Neuronal stem cell (in vitro differentiated cells): ENCODE results near the gene FBXO44.

Experiments
- DNase-seq: peaks from one replicate; pipeline ENCODE4 v3.0.0-alpha.2; 2013; ENCODE audit warnings: low spot score
- H2AFZ ChIP-seq: one replicate; pipeline ENCODE4 v1.6.1; 2013; ENCODE audit warnings: mild to moderate bottlenecking, low read length, inconsistent platforms
- H2AK5ac ChIP-seq: 2 replicates; pipeline ENCODE4 v1.6.1; 2013; ENCODE audit warnings: low read depth, mild to moderate bottlenecking, inconsistent platforms, low read length, moderate library complexity, mixed read lengths
- H2BK120ac ChIP-seq: 2 replicates; pipeline ENCODE4 v1.6.1; 2013; ENCODE audit warnings: low read depth, mild to moderate bottlenecking, inconsistent platforms, low read length, moderate library complexity, mixed read lengths
- H2BK12ac ChIP-seq: one replicate; pipeline ENCODE4 v1.6.1; 2013; ENCODE audit warnings: low read length, inconsistent platforms
- H2BK15ac ChIP-seq: 2 replicates; pipeline ENCODE4 v1.6.1; 2013; ENCODE audit warnings: mild to moderate bottlenecking, low read length, inconsistent platforms, mixed read lengths
- H2BK5ac ChIP-seq: one replicate; pipeline ENCODE4 v1.6.1; 2013; ENCODE audit warnings: inconsistent platforms, mild to moderate bottlenecking, low read length, moderate library complexity
- H3K14ac ChIP-seq: one replicate; pipeline ENCODE4 v1.6.1; 2013; ENCODE audit warnings: low read length, inconsistent platforms
- H3K18ac ChIP-seq: 2 replicates; pipeline ENCODE4 v1.6.1; 2013; ENCODE audit warnings: low read length, inconsistent platforms
- H3K23ac ChIP-seq: 2 replicates; pipeline ENCODE4 v1.6.1; 2013; ENCODE audit warnings: low read depth, mild to moderate bottlenecking, mixed read lengths, low read length, inconsistent platforms; ENCODE audit not compliant: poor library complexity
- H3K27ac ChIP-seq: replicated peaks from 3 replicates; pipeline ENCODE4 v1.5.1; 2013; ENCODE audit warnings: low read length, inconsistent platforms
- H3K27me3 ChIP-seq, 3 experiments: 2 replicates each; pipeline ENCODE4 v1.6.1; 2013; ENCODE audit warnings: low read length in 3 of 3, mild to moderate bottlenecking in 2 of 3, inconsistent platforms in 1 of 3, low read depth in 1 of 3, mixed read lengths in 1 of 3, moderate library complexity in 1 of 3; ENCODE audit not compliant: control insufficient read depth in 3 of 3, insufficient read depth in 3 of 3
- H3K36me3 ChIP-seq, 2 donors: replicated peaks in 1 of 2; 2 replicates each; pipeline ENCODE4 v1.6.1; 2013; ENCODE audit warnings: low read length in 2 of 2; ENCODE audit not compliant: control insufficient read depth in 2 of 2, insufficient read depth in 2 of 2
- H3K4ac ChIP-seq: 2 replicates; pipeline ENCODE4 v1.6.1; 2013; ENCODE audit warnings: inconsistent platforms, mild to moderate bottlenecking, low read length, moderate library complexity
- H3K4me1 ChIP-seq, 2 donors: 1 replicate in 1 of 2; 2 replicates in 1 of 2; pipeline ENCODE4 v1.6.1; 2013; ENCODE audit warnings: low read length in 2 of 2, low read depth in 1 of 2; ENCODE audit not compliant: control insufficient read depth in 2 of 2, insufficient read depth in 1 of 2
- H3K4me2 ChIP-seq: one replicate; pipeline ENCODE4 v1.6.1; 2013; ENCODE audit warnings: mild to moderate bottlenecking, low read length, inconsistent platforms; ENCODE audit not compliant: insufficient read depth, poor library complexity, severe bottlenecking
- H3K4me3 ChIP-seq, 2 donors: 2 replicates each; pipeline ENCODE4 v1.5.1; 2013; ENCODE audit warnings: low read length in 2 of 2, mild to moderate bottlenecking in 2 of 2, inconsistent platforms in 1 of 2, moderate library complexity in 1 of 2
- H3K79me1 ChIP-seq: one replicate; pipeline ENCODE4 v1.6.1; 2013; ENCODE audit warnings: low read depth, mild to moderate bottlenecking, inconsistent platforms, low read length, moderate library complexity
- H3K9ac ChIP-seq: one replicate; pipeline ENCODE4 v1.6.1; 2013; ENCODE audit warnings: mild to moderate bottlenecking, low read depth, low read length, inconsistent platforms; ENCODE audit not compliant: poor library complexity
- H3K9me3 ChIP-seq, 2 donors: replicated peaks in 1 of 2; 2 replicates each; pipeline versions ENCODE3 to v1.6.1; 2013; ENCODE audit warnings: low read length in 2 of 2, mild to moderate bottlenecking in 2 of 2, inconsistent platforms in 1 of 2, low read depth in 1 of 2, mixed read lengths in 1 of 2, moderate library complexity in 1 of 2; ENCODE audit not compliant: control insufficient read depth in 2 of 2, insufficient read depth in 1 of 2
- H4K8ac ChIP-seq: one replicate; pipeline ENCODE4 v1.6.1; 2013; ENCODE audit warnings: low read depth, mild to moderate bottlenecking, inconsistent platforms, low read length, moderate library complexity
- H4K91ac ChIP-seq: one replicate; pipeline ENCODE4 v1.6.1; 2013; ENCODE audit warnings: low read length, low read depth, mild to moderate bottlenecking, inconsistent platforms; ENCODE audit not compliant: poor library complexity
- WGBS, 2 donors: extraction: QIAGEN DNeasy Blood & Tissue Kit; methylation state at CpG; one replicate each; pipeline ENCODE4 v1.1.7; 2013; ENCODE audit warnings: missing lambda C conversion rate in 2 of 2, mixed read lengths in 1 of 2; ENCODE audit not compliant: insufficient read length in 2 of 2, insufficient replicate concordance in 1 of 2; ENCODE audit errors: extremely low coverage in 2 of 2; 5-methylcytosine and 5-hydroxymethylcytosine counted together

FBXO44 gene

GRCh38 chr1:11616766-11617165, 37.9 kb upstream of the FBXO44 start:
- Histone ChIP-seq H3K4ac (no peak overlapping the region), H3K4me1 (peaks cover 0 to 7% of the 10 kb centered on the region in 2 donors), H3K79me1 (no peaks in the 10 kb centered on the region), H2BK12ac (no peak overlapping the region), H3K9ac (no peak overlapping the region), H3K4me3 (no peak overlapping the region), H2BK5ac (no peak overlapping the region), H3K23ac (no peak overlapping the region), H3K27ac (no peak overlapping the region), H3K27me3 (peaks cover 0 to 24% (median 0%) of the 10 kb centered on the region in 3 experiments), H3K4me2 (no peak overlapping the region), H2BK120ac (no peak overlapping the region), H2BK15ac (no peak overlapping the region), H2AFZ (no peak overlapping the region), H2AK5ac (peak overlapping the region; percentile 57), H3K14ac (no peak overlapping the region), H3K36me3 (no peaks in the 10 kb centered on the region), H3K18ac (peak overlapping the region; percentile 59), H3K9me3 (no peaks in the 10 kb centered on the region), H4K91ac (no peak overlapping the region), H4K8ac (no peak overlapping the region)
- no CpG with 5 or more reads among the region's 7 CpGs for WGBS, 2 donors
- no peak for DNase-seq

DNA sequence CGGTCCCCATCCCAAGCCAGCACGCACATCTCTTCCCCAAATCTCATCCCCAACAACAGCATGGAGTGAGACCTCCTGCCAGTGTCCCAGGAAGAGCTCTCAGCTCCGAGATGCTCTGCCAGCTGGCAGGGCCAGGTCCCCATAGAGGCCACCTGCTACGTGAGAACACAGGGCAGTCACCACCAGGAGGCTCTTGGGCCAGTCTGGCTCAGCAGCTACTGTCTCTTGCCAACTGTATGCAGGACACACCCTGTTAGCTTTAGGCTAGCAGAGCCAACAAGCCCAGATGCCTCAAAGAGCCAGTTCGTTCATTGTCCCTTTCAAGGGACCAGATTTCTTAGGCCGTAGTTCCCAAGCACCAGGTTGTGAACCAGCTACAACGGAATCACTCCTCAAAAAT, 37.4 kb upstream of the FBXO44 start:
- WGBS, 2 donors, result no CpG with 5 or more reads among the region's 7 CpGs
- H4K91ac ChIP-seq, result no peak overlapping the region
- H3K9me3 ChIP-seq, result no peaks in the 10 kb centered on the region
- no peak overlapping the region for H3K4ac ChIP-seq
- H2BK120ac ChIP-seq, result no peak overlapping the region
- no peak overlapping the region for H2AFZ ChIP-seq
- H3K14ac ChIP-seq, result no peak overlapping the region
- no peak overlapping the region for H3K4me3 ChIP-seq
- no peak overlapping the region for H2BK15ac ChIP-seq
- no peak overlapping the region for H3K9ac ChIP-seq
- peak overlapping the region; percentile 6 for H2AK5ac ChIP-seq
- H3K79me1 ChIP-seq, result no peaks in the 10 kb centered on the region
- H3K36me3 ChIP-seq, result no peaks in the 10 kb centered on the region
- H3K18ac ChIP-seq, result peak overlapping the region; percentile 61
- H3K27ac ChIP-seq, result no peak overlapping the region
- H2BK12ac ChIP-seq, result no peak overlapping the region
- no peak overlapping the region for H3K23ac ChIP-seq
- H3K4me1 ChIP-seq, result peaks cover 0 to 7% of the 10 kb centered on the region in 2 donors
- peaks cover 0 to 24% (median under 1%) of the 10 kb centered on the region in 3 experiments for H3K27me3 ChIP-seq
- no peak overlapping the region for H3K4me2 ChIP-seq
- no peak overlapping the region for H4K8ac ChIP-seq
- no peak overlapping the region for H2BK5ac ChIP-seq
- DNase-seq, result no peak

GRCh38 chr1:11617741-11618140, 36.9 kb upstream of the FBXO44 start:
- Histone ChIP-seq H3K4ac (no peak overlapping the region), H2BK5ac (no peak overlapping the region), H3K9me3 (no peaks in the 10 kb centered on the region), H2BK12ac (no peak overlapping the region), H3K14ac (no peak overlapping the region), H2AFZ (no peak overlapping the region), H3K79me1 (no peaks in the 10 kb centered on the region), H3K4me2 (no peak overlapping the region), H3K27me3 (peaks cover 0 to 24% (median 2%) of the 10 kb centered on the region in 3 experiments), H3K23ac (no peak overlapping the region), H3K27ac (no peak overlapping the region), H4K91ac (no peak overlapping the region), H3K4me3 (no peak overlapping the region), H3K36me3 (no peaks in the 10 kb centered on the region), H2BK15ac (no peak overlapping the region), H2AK5ac (no peak overlapping the region), H4K8ac (no peak overlapping the region), H2BK120ac (no peak overlapping the region), H3K9ac (no peak overlapping the region), H3K18ac (no peak overlapping the region), H3K4me1 (peaks cover 0 to 7% of the 10 kb centered on the region in 2 donors)
- DNase-seq, result no peak
- no CpG with 5 or more reads among the region's 2 CpGs for WGBS, 2 donors

DNA sequence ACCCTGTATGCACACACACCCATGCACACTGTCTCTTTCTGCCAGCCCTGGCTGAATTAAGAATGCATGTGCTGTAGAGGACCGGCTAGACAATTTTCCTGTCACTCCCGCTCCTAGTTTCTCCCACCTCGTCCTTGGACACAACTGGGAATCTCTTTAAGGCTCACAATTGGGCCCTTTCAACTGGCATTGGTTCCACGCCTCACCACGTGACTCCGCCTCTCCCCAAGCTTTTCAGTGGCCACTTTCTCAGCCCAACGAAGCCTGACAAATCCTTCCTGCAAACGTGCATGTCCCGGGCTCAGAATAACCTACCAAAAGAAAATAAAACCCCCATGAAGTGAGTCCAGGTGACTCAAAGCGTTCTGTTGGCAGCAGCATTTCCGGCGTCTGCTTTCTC, 34.3 kb upstream of the FBXO44 start:
- Histone ChIP-seq H3K27me3 (peaks cover 0 to 20% (median 4%) of the 10 kb centered on the region in 3 experiments), H4K91ac (no peak overlapping the region), H3K14ac (no peak overlapping the region), H2BK15ac (no peak overlapping the region), H3K9ac (no peak overlapping the region), H2AFZ (no peak overlapping the region), H2AK5ac (no peak overlapping the region), H2BK120ac (no peak overlapping the region), H4K8ac (no peak overlapping the region), H3K18ac (peak overlapping the region; percentile 77), H3K23ac (no peak overlapping the region), H3K36me3 (no peaks in the 10 kb centered on the region), H3K4me3 (no peak overlapping the region), H3K79me1 (no peaks in the 10 kb centered on the region), H2BK5ac (no peak overlapping the region), H3K4me1 (peaks cover 0 to 5% of the 10 kb centered on the region in 2 donors), H3K27ac (no peak overlapping the region), H2BK12ac (no peak overlapping the region), H3K4me2 (no peak overlapping the region), H3K9me3 (no peaks in the 10 kb centered on the region), H3K4ac (no peak overlapping the region)
- no peak for DNase-seq
- WGBS, 2 donors, result no CpG with 5 or more reads among the region's 12 CpGs
